ENCODE data around the gene SLC2A4.
A peak's percentile ranks its signal among the peaks of the same experiment; 100 is the strongest.

Gene SLC2A4

GRCh38 chr17:7312432-7313087 is 31.0 kb downstream of the SLC2A4 start:
- DNase-seq (ENCODE audit: low read depth in 2 of 2), result no peak
- H3K4me3 ChIP-seq (replicated peaks in 1 of 2; ENCODE audit: low read depth in 2 of 2, low read length in 2 of 2), result no peak overlapping the region
- TF ChIP-seq, protein P1, sequence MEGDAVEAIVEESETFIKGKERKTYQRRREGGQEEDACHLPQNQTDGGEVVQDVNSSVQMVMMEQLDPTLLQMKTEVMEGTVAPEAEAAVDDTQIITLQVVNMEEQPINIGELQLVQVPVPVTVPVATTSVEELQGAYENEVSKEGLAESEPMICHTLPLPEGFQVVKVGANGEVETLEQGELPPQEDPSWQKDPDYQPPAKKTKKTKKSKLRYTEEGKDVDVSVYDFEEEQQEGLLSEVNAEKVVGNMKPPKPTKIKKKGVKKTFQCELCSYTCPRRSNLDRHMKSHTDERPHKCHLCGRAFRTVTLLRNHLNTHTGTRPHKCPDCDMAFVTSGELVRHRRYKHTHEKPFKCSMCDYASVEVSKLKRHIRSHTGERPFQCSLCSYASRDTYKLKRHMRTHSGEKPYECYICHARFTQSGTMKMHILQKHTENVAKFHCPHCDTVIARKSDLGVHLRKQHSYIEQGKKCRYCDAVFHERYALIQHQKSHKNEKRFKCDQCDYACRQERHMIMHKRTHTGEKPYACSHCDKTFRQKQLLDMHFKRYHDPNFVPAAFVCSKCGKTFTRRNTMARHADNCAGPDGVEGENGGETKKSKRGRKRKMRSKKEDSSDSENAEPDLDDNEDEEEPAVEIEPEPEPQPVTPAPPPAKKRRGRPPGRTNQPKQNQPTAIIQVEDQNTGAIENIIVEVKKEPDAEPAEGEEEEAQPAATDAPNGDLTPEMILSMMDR (IDR thresholded peaks at IDR 0.05; ENCODE audit: low read depth, low read length), result no peak

GRCh38 chr17:7313088-7313889 is 31.8 kb downstream of the SLC2A4 start:
- H3K4me3 ChIP-seq (replicated peaks in 1 of 2; ENCODE audit: low read depth in 2 of 2, low read length in 2 of 2), result no peak overlapping the region
- TF ChIP-seq, protein P1 (IDR thresholded peaks at IDR 0.05; ENCODE audit: low read depth, low read length), result peak; percentile 4
- DNase-seq (ENCODE audit: low read depth in 2 of 2), result peak in 1 of 2 donors; percentile 4

GRCh38 chr17:7313890-7314718 is 32.6 kb downstream of the SLC2A4 start:
- TF ChIP-seq, protein P1 (IDR thresholded peaks at IDR 0.05; ENCODE audit: low read depth, low read length), result no peak
- H3K4me3 ChIP-seq (replicated peaks in 1 of 2; ENCODE audit: low read depth in 2 of 2, low read length in 2 of 2), result peak overlapping the region; percentile 91
- peak in 1 of 2 donors; percentile 47 for DNase-seq (ENCODE audit: low read depth in 2 of 2)

DNA sequence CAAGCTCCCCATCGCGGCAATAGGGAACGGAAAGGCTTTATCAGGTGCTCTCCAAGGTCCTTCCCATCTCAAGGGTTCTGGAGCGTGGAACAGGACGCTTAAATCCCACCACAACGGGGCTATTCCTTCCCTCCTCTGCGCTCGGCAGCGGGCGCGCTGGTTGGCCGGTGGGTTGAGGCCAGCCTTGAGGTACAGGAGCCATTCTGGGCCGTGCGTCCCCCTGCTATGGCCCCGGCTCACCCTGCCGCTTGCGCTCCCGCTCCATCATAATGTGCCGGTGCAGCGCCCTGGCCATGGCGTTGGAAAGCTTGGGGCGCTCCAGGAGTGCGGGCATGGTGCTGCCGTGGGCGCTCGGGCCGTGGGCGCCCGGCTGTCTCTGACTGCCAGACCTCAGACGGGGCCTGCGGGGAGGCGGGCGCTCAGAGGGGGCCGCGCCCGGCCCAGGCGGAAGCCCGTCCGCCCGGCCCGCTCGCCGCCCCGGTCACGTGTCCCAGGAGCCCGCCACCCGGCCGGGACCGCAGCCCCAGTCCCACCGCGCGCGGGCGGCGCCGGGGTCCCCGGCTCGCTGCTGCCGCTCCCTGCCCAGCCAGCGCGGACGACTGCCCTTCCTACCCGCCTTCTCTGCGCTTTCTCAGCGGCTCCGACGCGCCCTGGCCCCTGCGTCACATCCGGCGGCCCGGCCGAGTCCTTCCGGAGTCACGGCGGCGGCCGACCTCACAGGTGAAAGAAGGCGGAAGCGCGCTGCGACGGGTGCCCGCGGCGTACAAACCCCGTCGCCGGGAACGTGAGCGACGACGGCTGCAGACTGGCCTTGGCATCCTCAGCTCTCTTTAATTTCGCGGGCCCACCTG is 33.4 kb downstream of the SLC2A4 start, which contains the start of gene GPS2:
TSS of gene GPS2 (minus strand) at position 642 of the 851 bp plus-strand sequence. CDS start at position 334, 308 bp downstream.
- peak within 1 kb of the TSS; percentile 91 for H3K4me3 ChIP-seq (replicated peaks in 1 of 2; ENCODE audit: low read depth in 2 of 2, low read length in 2 of 2)
- DNase-seq (ENCODE audit: low read depth in 2 of 2), result peak; percentile 80 to 83

DNA sequence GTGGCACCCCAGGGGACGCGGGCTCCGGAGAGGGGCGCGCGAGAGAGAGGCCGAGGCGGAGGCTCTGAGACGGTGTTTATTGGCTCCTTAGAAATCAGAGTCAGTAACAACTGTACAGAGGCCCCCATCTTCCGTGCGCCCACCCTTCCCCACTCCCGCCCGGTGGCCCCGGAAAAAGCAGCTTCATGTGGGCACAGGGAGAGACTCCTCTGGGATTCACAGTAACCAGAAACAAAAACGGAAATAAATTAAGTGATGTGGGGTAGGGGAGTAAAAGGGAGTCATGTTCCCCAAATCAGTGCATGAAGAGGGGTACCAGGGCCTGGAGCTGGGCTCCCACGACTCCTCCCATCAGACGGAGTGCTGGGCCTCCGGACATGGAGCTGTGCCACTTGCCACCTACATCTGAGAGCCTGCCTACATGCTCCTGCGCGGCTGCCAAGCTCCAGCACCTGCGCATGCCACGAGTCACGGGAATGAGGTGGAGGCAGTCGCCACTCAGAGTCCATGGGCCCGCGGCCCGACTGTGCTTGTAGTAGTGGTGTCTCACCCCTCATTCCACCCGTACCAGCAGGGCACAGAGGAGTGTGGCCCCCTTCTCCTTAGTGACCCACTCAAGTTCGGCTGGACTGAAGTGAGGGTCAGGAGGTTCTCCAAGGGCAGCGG is 34.2 kb downstream of the SLC2A4 start:
- DNase-seq (ENCODE audit: low read depth in 2 of 2), result no peak
- peak overlapping the region; percentile 91 for H3K4me3 ChIP-seq (replicated peaks in 1 of 2; ENCODE audit: low read depth in 2 of 2, low read length in 2 of 2)
- TF ChIP-seq, protein P1 (IDR thresholded peaks at IDR 0.05; ENCODE audit: low read depth, low read length), result no peak

More for the DNA sequence above, 33.4 kb downstream of the SLC2A4 start, which contains the start of gene GPS2:
- TF ChIP-seq, protein P1 (IDR thresholded peaks at IDR 0.05; ENCODE audit: low read depth, low read length), result no peak

All from cardiac fibroblast (primary cell).